A549 (cell line): ENCODE measurements around the gene ADAMTS16. TPM values are rescaled to one million over a fixed set of nuclear protein-coding genes. Genes with fewer than 3 reads are reported as not detected.

Source experiments
- ATAC-seq, 2 experiments: fragments of 200-7000 bp in 1 of 2; fragments of >200 bp in 1 of 2; cut with Nextera tagmentation in 1 of 2; cut with Tn5 transposase in 1 of 2; 3 replicates each; pipeline versions ENCODE4 v1.8.0 to v1.9.1; 2018 to 2020; ENCODE audit warnings: mild to moderate bottlenecking in 1 of 2, moderate library complexity in 1 of 2
- CTCF ChIA-PET: fragments of 300-600 bp; sonication (Branson Sonifier 250); formaldehyde crosslinking; extraction: SDS; loops from one replicate; lab custom pipeline; 2021; ENCODE audit warnings: antibody characterized with exemption, inconsistent platforms; lab: Yijun Ruan, JAX
- POLR2A ChIA-PET: fragments of 350-600 bp; formaldehyde crosslinking; extraction: SDS; loops from one replicate; lab custom pipeline; 2021; ENCODE audit warnings: antibody characterized with exemption, inconsistent platforms; lab: Yijun Ruan, JAX
- DNase-seq, 2 experiments: peaks; one replicate each; pipeline versions ENCODE4 v3.0.0 to v3.0.0-alpha.2; 2011 to 2016; ENCODE audit warnings: low read depth in 1 of 2, low spot score in 1 of 2
- FAIRE-seq: peaks from 2 replicates; lab custom pipeline; 2011; peaks lifted over from hg19 to GRCh38; lab: Jason Lieb, UNC
- H3K27ac ChIP-seq, 2 experiments: fragments of >200 bp; sonication (Bioruptor Twin); formaldehyde crosslinking; 3 replicates each; pipeline ENCODE4 v1.5.1; 2016 to 2017
- H3K4me1 ChIP-seq: fragments of >200 bp; sonication (Bioruptor Twin); formaldehyde crosslinking; 3 replicates; pipeline ENCODE4 v1.6.1; 2016
- H3K4me2 ChIP-seq: fragments of >200 bp; sonication (Bioruptor Twin); formaldehyde crosslinking; 3 replicates; pipeline ENCODE4 v1.6.1; 2016
- H3K4me3 ChIP-seq: fragments of >200 bp; sonication (Bioruptor Twin); formaldehyde crosslinking; 3 replicates; pipeline ENCODE4 v1.5.1; 2016
- H3K9me3 ChIP-seq: fragments of >200 bp; sonication (Bioruptor Twin); formaldehyde crosslinking; 3 replicates; pipeline ENCODE4 v1.6.1; 2016
- CEBPB ChIP-seq, 2 experiments: fragments of >200 bp in 1 of 2; sonication (Bioruptor Twin) in 1 of 2; formaldehyde crosslinking in 1 of 2; IDR thresholded peaks; 2 replicates each; pipeline ENCODE4 v1.6.1; 2012 to 2016
- CHD4 ChIP-seq: fragments of 200-600 bp; sonication (generic); IDR thresholded peaks from 2 replicates; pipeline ENCODE4 v1.6.1; 2016; ENCODE audit warnings: antibody characterized with exemption, mild to moderate bottlenecking, borderline replicate concordance
- FOSB ChIP-seq: fragments of 250-450 bp; sonication (Bioruptor Pico); IDR thresholded peaks from 2 replicates; pipeline ENCODE4 v1.5.0; 2020; ENCODE audit warnings: mild to moderate bottlenecking, moderate library complexity
- FOSL2 ChIP-seq, 2 experiments: fragments of 450-650 bp in 1 of 2; fragments of >200 bp in 1 of 2; sonication (Bioruptor Twin) in 1 of 2; formaldehyde crosslinking; IDR thresholded peaks; 2 replicates each; pipeline versions ENCODE4 v1.5.0 to v1.6.1; 2016 to 2020; ENCODE audit warnings: mild to moderate bottlenecking in 1 of 2, moderate library complexity in 1 of 2
- HOXA7 ChIP-seq: fragments of 250-450 bp; sonication (Bioruptor Pico); IDR thresholded peaks from 2 replicates; pipeline ENCODE4 v1.5.0; 2020; ENCODE audit warnings: mild to moderate bottlenecking, moderate library complexity
- KDM1A ChIP-seq: fragments of 200-600 bp; sonication (generic); IDR thresholded peaks from 2 replicates; pipeline ENCODE4 v1.6.1; 2016; ENCODE audit warnings: low read depth, mild to moderate bottlenecking
- MAFK ChIP-seq: fragments of 450-650 bp; IDR thresholded peaks from 2 replicates; pipeline ENCODE4 v1.6.1; 2014; ENCODE audit not compliant: partially characterized antibody
- NR3C1 ChIP-seq: fragments of >200 bp; sonication (Bioruptor Twin); formaldehyde crosslinking; IDR thresholded peaks from 3 replicates; pipeline ENCODE4 v1.6.1; 2017
- POLR2A ChIP-seq: IDR thresholded peaks from 2 replicates; pipeline ENCODE4 v1.6.1; 2012; ENCODE audit warnings: mild to moderate bottlenecking, low read length
- RFX5 ChIP-seq: fragments of 450-650 bp; IDR thresholded peaks from 2 replicates; pipeline ENCODE4 v1.7.1; 2014; ENCODE audit warnings: antibody characterized with exemption, mild to moderate bottlenecking, moderate library complexity
- ZC3H11A ChIP-seq: fragments of 450-650 bp; IDR thresholded peaks from 2 replicates; pipeline ENCODE4 v1.6.1; 2014; ENCODE audit warnings: antibody characterized with exemption, mild to moderate bottlenecking
- ZFP36 ChIP-seq: fragments of 450-650 bp; IDR thresholded peaks from 2 replicates; pipeline ENCODE4 v1.6.1; 2014; ENCODE audit warnings: borderline replicate concordance; ENCODE audit not compliant: partially characterized antibody
- WGBS: methylation state at CpG from one replicate; pipeline ENCODE4 v1.1.6; 2017; ENCODE audit errors: missing lambda C conversion rate; 5-methylcytosine and 5-hydroxymethylcytosine counted together
- polyA plus RNA-seq, 4 experiments: library from polyadenylated mRNA; depleted of rRNA in 3 of 4; stranded (reverse); fragments of >200 nt; fragmentation: RNase III in 1 of 4; extraction: RNeasy Plus Mini Kit Qiagen cat#74134 plus additional on column Dnase treatment in 1 of 4; gene quantifications; 2 replicates in 3 of 4; 3 replicates in 1 of 4; pipeline ENCODE4 v1.2.3, GENCODE V29; 2011 to 2017
- TF ChIP-seq, protein P1 (sequence below): fragments of 250-450 bp; sonication (Bioruptor Pico); IDR thresholded peaks from 2 replicates; pipeline ENCODE4 v1.5.0; 2020; ENCODE audit warnings: low read depth, mild to moderate bottlenecking, moderate library complexity
- TF ChIP-seq, protein P2 (sequence below): fragments of >200 bp; sonication (Bioruptor Twin); formaldehyde crosslinking; IDR thresholded peaks from 3 replicates; pipeline ENCODE4 v1.5.1; 2016
- TF ChIP-seq, protein P3 (sequence below): IDR thresholded peaks from 2 replicates; pipeline ENCODE4 v1.6.1; 2012

Gene ADAMTS16
- polyA plus RNA-seq, 2 of the 4 experiments (the other 2 are of a cell fraction): 0.71 to 1.0 TPM

DNA sequence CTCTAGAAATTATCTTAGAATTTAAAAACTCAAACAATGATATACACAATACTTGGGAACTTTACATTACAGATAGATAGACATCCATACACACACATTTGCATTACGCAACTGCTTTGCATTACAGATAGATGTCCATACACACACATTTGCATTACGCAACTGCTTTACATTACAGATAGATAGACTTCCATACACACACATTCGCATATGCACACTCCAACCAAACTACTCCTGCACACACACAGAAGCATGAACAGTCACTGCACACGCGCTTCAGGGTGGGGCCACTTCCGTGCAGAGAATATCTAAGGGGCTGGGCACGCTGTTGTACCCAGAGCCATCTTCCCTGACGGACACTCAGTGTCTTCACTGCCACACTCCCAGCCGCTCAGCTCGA, 7.9 kb upstream of the ADAMTS16 start:
- DNase-seq: no peak
- Histone ChIP-seq H3K4me1 (peaks cover 20% of the 10 kb centered on the region), H3K9me3 (peaks cover 6% of the 10 kb centered on the region; the same call in 2 of the 3 replicates), H3K4me3 (no peak overlapping the region), H3K4me2 (no peak overlapping the region), H3K27ac (no peak overlapping the region)
- 78% methylated on average over 10 of the region's 10 CpGs for WGBS
- no peak for ATAC-seq
- ChIA-PET POLR2A (no interaction called here), CTCF (interaction anchor here (1.0 kb wide), 1 partner anchor 9 kb away, joined by 3 read pairs; no protein-coding TSS in a partner anchor)
- TF ChIP-seq CEBPB (IDR thresholded peaks at IDR 0.05): peak in 1 of 2 experiments; percentile 54; a peak in 1 of 4 replicates
- TF ChIP-seq, protein P1, sequence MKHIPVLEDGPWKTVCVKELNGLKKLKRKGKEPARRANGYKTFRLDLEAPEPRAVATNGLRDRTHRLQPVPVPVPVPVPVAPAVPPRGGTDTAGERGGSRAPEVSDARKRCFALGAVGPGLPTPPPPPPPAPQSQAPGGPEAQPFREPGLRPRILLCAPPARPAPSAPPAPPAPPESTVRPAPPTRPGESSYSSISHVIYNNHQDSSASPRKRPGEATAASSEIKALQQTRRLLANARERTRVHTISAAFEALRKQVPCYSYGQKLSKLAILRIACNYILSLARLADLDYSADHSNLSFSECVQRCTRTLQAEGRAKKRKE (CRISPR knock-in tag): no peak
- TF ChIP-seq, all 56 proteins: peak for 1
- no peak for FAIRE-seq

DNA sequence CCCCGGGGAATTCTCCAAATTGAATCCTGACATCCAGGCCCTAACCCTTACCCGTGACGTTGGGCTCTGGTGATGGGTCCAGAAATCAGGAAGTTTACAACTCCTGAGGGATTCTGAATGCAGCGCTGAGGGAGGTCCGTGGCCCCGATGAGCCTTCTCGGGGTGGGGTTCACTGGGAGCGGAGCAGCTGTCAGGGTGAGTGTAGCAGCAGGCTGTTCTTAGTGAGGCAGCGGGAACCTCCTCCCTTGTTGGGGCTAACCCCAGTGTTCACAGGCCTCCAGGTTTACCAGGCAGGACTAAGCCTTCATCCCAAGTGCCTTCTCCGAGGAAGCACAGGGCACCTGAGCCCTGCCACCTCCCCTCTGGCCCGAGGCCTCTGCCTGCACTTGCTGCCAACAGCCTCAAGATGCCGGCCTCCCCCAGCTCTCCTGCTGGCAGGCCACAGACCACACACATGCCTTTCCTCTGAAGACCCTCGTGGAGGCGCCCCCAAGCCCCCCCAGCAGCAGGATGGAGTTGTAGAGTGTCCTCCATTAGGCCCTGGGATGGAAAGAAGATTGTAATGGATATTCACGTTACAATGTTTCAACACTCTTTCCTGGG, 7.3 kb upstream of the ADAMTS16 start:
- H3K9me3 ChIP-seq: peaks cover 6% of the 10 kb centered on the region; the same call in 2 of the 3 replicates
- CTCF ChIA-PET: no interaction called here
- TF ChIP-seq CHD4: no peak
- no peak for TF ChIP-seq HOXA7 (CRISPR knock-in tag)
- no peak for TF ChIP-seq MAFK
- no peak for TF ChIP-seq NR3C1
- TF ChIP-seq KDM1A: no peak
- TF ChIP-seq, protein P2, sequence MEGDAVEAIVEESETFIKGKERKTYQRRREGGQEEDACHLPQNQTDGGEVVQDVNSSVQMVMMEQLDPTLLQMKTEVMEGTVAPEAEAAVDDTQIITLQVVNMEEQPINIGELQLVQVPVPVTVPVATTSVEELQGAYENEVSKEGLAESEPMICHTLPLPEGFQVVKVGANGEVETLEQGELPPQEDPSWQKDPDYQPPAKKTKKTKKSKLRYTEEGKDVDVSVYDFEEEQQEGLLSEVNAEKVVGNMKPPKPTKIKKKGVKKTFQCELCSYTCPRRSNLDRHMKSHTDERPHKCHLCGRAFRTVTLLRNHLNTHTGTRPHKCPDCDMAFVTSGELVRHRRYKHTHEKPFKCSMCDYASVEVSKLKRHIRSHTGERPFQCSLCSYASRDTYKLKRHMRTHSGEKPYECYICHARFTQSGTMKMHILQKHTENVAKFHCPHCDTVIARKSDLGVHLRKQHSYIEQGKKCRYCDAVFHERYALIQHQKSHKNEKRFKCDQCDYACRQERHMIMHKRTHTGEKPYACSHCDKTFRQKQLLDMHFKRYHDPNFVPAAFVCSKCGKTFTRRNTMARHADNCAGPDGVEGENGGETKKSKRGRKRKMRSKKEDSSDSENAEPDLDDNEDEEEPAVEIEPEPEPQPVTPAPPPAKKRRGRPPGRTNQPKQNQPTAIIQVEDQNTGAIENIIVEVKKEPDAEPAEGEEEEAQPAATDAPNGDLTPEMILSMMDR: no peak
- no peak for TF ChIP-seq RFX5
- TF ChIP-seq ZC3H11A: no peak
- TF ChIP-seq, protein P3, sequence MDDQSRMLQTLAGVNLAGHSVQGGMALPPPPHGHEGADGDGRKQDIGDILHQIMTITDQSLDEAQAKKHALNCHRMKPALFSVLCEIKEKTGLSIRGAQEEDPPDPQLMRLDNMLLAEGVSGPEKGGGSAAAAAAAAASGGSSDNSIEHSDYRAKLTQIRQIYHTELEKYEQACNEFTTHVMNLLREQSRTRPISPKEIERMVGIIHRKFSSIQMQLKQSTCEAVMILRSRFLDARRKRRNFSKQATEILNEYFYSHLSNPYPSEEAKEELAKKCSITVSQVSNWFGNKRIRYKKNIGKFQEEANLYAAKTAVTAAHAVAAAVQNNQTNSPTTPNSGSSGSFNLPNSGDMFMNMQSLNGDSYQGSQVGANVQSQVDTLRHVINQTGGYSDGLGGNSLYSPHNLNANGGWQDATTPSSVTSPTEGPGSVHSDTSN: no peak
- TF ChIP-seq FOSL2 (IDR thresholded peaks at IDR 0.05): no peak
- TF ChIP-seq FOSL2 (CRISPR knock-in tag; IDR thresholded peaks at IDR 0.05): no peak
- TF ChIP-seq, protein P1 (CRISPR knock-in tag): no peak
- TF ChIP-seq POLR2A: no peak
- no peak for TF ChIP-seq ZFP36
- TF ChIP-seq, all 56 proteins: peak for 0
- WGBS: 71% methylated on average over 11 of the region's 15 CpGs
- no peak for FAIRE-seq
- POLR2A ChIA-PET: no interaction called here
- no peak overlapping the region for H3K4me3 ChIP-seq
- no peak for ATAC-seq
- no peak for DNase-seq
- H3K27ac ChIP-seq: no peak overlapping the region
- H3K4me1 ChIP-seq: peaks cover 20% of the 10 kb centered on the region
- no peak overlapping the region for H3K4me2 ChIP-seq

DNA sequence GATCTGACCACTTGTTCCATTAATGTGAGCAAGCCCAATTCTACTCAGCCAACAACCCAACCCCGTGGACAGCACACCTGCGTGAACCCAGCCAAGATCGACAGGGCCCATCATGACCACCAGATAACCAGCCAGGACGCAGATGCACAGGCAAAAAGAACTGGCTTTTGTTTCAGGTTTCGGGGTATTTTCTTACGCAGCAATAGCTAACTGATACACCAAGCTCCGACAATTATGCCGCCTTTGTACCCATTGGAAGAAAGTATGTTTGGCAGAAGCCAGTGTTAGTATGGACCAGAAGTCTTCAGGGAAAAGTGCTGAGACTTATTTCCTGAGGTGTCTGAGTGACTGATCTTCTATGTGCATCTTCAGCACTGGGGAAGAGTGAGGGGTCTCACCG, 6.0 kb upstream of the ADAMTS16 start:
- WGBS: 94% methylated on average over 9 of the region's 9 CpGs
- POLR2A ChIA-PET: no interaction called here
- no peak overlapping the region for H3K4me3 ChIP-seq
- H3K4me1 ChIP-seq: peaks cover 20% of the 10 kb centered on the region
- H3K9me3 ChIP-seq: peaks cover 6% of the 10 kb centered on the region; the same call in 2 of the 3 replicates
- H3K4me2 ChIP-seq: no peak overlapping the region
- H3K27ac ChIP-seq: no peak overlapping the region
- ATAC-seq (no peak), DNase-seq (no peak), FAIRE-seq (no peak)
- CTCF ChIA-PET: interaction anchor here (1.0 kb wide), 1 partner anchor 285 kb away, joined by 3 read pairs; no protein-coding TSS in a partner anchor
- TF ChIP-seq ZC3H11A (no peak), CHD4 (no peak), FOSB (CRISPR knock-in tag) (no peak), ZFP36 (no peak)
